Neural progenitor cell (in vitro differentiated cells): ENCODE measurements around the gene RPRD2. TPM values are rescaled to one million over a fixed set of nuclear protein-coding genes. Genes with fewer than 3 reads are reported as not detected.

ENCODE experiments used
- DNase-seq: peaks from one replicate; pipeline ENCODE4 v3.0.0-alpha.2; 2016; ENCODE audit warnings: low spot score
- H2AFZ ChIP-seq: fragments of 200-600 bp; sonication (generic); replicated peaks from 2 replicates; pipeline ENCODE4 v1.6.1; 2016; ENCODE audit warnings: antibody characterized with exemption
- H3F3A ChIP-seq: fragments of 200-600 bp; sonication (generic); 2 replicates; pipeline ENCODE4 v1.6.1; 2016; ENCODE audit warnings: antibody characterized with exemption, low read depth
- H3K27ac ChIP-seq: fragments of 200-600 bp; sonication (generic); 2 replicates; pipeline ENCODE4 v1.5.1; 2016; ENCODE audit warnings: mild to moderate bottlenecking
- H3K27me3 ChIP-seq: fragments of 200-600 bp; sonication (generic); 2 replicates; pipeline ENCODE4 v1.6.1; 2016; ENCODE audit warnings: mild to moderate bottlenecking, moderate library complexity
- H3K36me3 ChIP-seq: fragments of 200-600 bp; sonication (generic); 2 replicates; pipeline ENCODE4 v1.5.1; 2016
- H3K4me1 ChIP-seq: fragments of 200-600 bp; sonication (generic); 2 replicates; pipeline ENCODE4 v1.6.1; 2016; ENCODE audit warnings: mixed run types
- H3K4me2 ChIP-seq: fragments of 200-600 bp; sonication (generic); 2 replicates; pipeline ENCODE4 v1.6.1; 2016
- H3K4me3 ChIP-seq: fragments of 200-600 bp; sonication (generic); 2 replicates; pipeline ENCODE4 v1.5.1; 2016
- H3K79me2 ChIP-seq: fragments of 200-600 bp; sonication (generic); 2 replicates; pipeline ENCODE4 v1.6.1; 2016; ENCODE audit warnings: low read depth
- H3K9ac ChIP-seq: fragments of 200-600 bp; sonication (generic); 2 replicates; pipeline ENCODE4 v1.6.1; 2016
- H3K9me3 ChIP-seq: fragments of 200-600 bp; sonication (generic); 2 replicates; pipeline ENCODE4 v1.5.1; 2016; ENCODE audit warnings: low read depth
- H4K20me1 ChIP-seq: fragments of 200-600 bp; sonication (generic); 2 replicates; pipeline ENCODE4 v1.6.1; 2016; ENCODE audit warnings: low read depth
- H3K27ac Mint-ChIP-seq: 3 replicates; pipeline ENCODE4 v1.8.0; 2021; ENCODE audit warnings: mixed read lengths
- H3K27me3 Mint-ChIP-seq: 2 replicates; pipeline ENCODE4 v1.8.0; 2022; ENCODE audit warnings: low read depth, mild to moderate bottlenecking, inconsistent platforms, moderate library complexity, mixed read lengths; ENCODE audit not compliant: insufficient read depth
- H3K36me3 Mint-ChIP-seq: 3 replicates; pipeline ENCODE4 v1.8.0; 2021; ENCODE audit warnings: mixed read lengths
- H3K4me1 Mint-ChIP-seq: 3 replicates; pipeline ENCODE4 v1.8.0; 2021; ENCODE audit warnings: mixed read lengths
- H3K4me3 Mint-ChIP-seq: 3 replicates; pipeline ENCODE4 v1.8.0; 2021; ENCODE audit warnings: mild to moderate bottlenecking, moderate library complexity, mixed read lengths
- H3K9me3 Mint-ChIP-seq: 3 replicates; pipeline ENCODE4 v1.8.0; 2020; ENCODE audit warnings: mixed read lengths
- EZH2 ChIP-seq: fragments of 200-600 bp; sonication (generic); IDR thresholded peaks from 2 replicates; pipeline ENCODE4 v1.6.1; 2017; ENCODE audit warnings: antibody characterized with exemption, mild to moderate bottlenecking, moderate library complexity
- EZH2phosphoT487 ChIP-seq: fragments of 200-600 bp; sonication (generic); IDR thresholded peaks from 2 replicates; pipeline ENCODE4 v1.6.1; 2017; ENCODE audit warnings: antibody characterized with exemption
- total RNA-seq: library from RNA; depleted of rRNA; stranded (reverse); fragments of >200 nt; gene quantifications from 2 replicates; pipeline ENCODE4 v1.2.3, GENCODE V29; 2015; ENCODE audit warnings: low replicate concordance
- TF ChIP-seq, protein P1 (sequence below): fragments of 200-600 bp; sonication (generic); IDR thresholded peaks from 2 replicates; pipeline ENCODE4 v1.5.1; 2017; ENCODE audit warnings: antibody characterized with exemption, mild to moderate bottlenecking

RPRD2 gene
- total RNA-seq, 1 donor from 2014 or later: 20.0 TPM

DNA sequence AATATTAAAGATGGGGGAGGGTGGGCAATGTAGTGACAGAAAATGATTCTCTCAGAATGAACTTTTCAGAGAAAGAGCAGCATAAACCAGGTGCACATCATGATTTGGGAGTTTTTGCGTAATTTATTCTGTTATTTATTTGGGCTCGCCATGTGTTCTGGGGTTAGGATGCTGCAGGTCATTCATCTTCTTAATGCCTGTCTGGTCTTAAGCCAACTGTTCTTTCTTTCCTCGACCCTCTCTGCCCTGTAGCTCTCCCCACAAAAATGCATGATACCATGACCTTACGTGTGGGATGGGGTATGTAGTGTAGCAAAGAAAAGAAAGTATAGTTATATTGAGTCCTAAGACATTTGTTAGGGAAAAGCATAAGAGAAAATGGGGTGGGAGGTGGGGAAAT, 110.9 kb downstream of the RPRD2 start:
- Histone ChIP-seq H3K9ac (no peak overlapping the region), H3K4me3 (no peak overlapping the region), H3K79me2 (no peaks in the 10 kb centered on the region), H4K20me1 (peaks cover 4% of the 10 kb centered on the region), H3K27me3 (peaks cover 7% of the 10 kb centered on the region), H2AFZ (no peak overlapping the region), H3K4me2 (no peak overlapping the region), H3F3A (peaks cover 33% of the 10 kb centered on the region), H3K36me3 (no peaks in the 10 kb centered on the region), H3K4me1 (no peaks in the 10 kb centered on the region), H3K27ac (no peak overlapping the region), H3K9me3 (no peaks in the 10 kb centered on the region)
- Mint-ChIP-seq H3K4me3 (no peak overlapping the region), H3K27ac (no peak overlapping the region), H3K4me1 (peaks cover 6% of the 10 kb centered on the region), H3K36me3 (peaks cover 25% of the 10 kb centered on the region), H3K27me3 (peaks cover 5% of the 10 kb centered on the region), H3K9me3 (no peaks in the 10 kb centered on the region)
- TF ChIP-seq EZH2: no peak
- TF ChIP-seq, protein P1, sequence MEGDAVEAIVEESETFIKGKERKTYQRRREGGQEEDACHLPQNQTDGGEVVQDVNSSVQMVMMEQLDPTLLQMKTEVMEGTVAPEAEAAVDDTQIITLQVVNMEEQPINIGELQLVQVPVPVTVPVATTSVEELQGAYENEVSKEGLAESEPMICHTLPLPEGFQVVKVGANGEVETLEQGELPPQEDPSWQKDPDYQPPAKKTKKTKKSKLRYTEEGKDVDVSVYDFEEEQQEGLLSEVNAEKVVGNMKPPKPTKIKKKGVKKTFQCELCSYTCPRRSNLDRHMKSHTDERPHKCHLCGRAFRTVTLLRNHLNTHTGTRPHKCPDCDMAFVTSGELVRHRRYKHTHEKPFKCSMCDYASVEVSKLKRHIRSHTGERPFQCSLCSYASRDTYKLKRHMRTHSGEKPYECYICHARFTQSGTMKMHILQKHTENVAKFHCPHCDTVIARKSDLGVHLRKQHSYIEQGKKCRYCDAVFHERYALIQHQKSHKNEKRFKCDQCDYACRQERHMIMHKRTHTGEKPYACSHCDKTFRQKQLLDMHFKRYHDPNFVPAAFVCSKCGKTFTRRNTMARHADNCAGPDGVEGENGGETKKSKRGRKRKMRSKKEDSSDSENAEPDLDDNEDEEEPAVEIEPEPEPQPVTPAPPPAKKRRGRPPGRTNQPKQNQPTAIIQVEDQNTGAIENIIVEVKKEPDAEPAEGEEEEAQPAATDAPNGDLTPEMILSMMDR: no peak
- no peak for TF ChIP-seq EZH2phosphoT487
- DNase-seq: no peak

DNA sequence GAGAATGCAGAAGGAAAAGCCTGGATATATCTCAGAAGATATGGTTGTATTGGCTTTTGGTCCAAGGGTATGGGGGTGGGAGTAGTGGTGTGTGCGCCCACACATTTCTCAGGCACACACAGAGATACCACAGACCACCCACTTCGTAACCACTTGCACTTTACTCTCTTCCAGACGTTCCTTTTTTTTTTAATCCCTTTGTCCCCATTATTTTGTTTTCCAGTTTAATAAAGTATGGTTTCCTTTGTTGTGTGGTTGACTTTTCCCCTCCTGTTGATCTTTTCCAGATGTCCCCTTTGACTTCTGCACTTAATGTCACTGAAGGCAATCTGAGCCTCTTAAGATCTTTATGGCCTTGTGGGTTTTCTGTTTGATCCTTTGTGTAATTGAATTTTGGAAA, 112.8 kb downstream of the RPRD2 start:
- Mint-ChIP-seq H3K4me3 (no peak overlapping the region), H3K9me3 (no peaks in the 10 kb centered on the region), H3K4me1 (peaks cover 5% of the 10 kb centered on the region), H3K27ac (peak overlapping the region; percentile 0), H3K36me3 (peaks cover 11% of the 10 kb centered on the region), H3K27me3 (peaks cover 4% of the 10 kb centered on the region)
- Histone ChIP-seq H3F3A (peaks cover 33% of the 10 kb centered on the region), H3K27me3 (peaks cover 8% of the 10 kb centered on the region), H3K27ac (no peak overlapping the region), H4K20me1 (peaks cover 4% of the 10 kb centered on the region), H3K4me2 (no peak overlapping the region), H3K9me3 (no peaks in the 10 kb centered on the region), H3K9ac (no peak overlapping the region), H3K4me3 (no peak overlapping the region), H3K4me1 (no peaks in the 10 kb centered on the region), H3K36me3 (no peaks in the 10 kb centered on the region), H2AFZ (no peak overlapping the region), H3K79me2 (no peaks in the 10 kb centered on the region)
- no peak for DNase-seq
- TF ChIP-seq, protein P1: no peak
- TF ChIP-seq EZH2 (no peak), EZH2phosphoT487 (no peak)

DNA sequence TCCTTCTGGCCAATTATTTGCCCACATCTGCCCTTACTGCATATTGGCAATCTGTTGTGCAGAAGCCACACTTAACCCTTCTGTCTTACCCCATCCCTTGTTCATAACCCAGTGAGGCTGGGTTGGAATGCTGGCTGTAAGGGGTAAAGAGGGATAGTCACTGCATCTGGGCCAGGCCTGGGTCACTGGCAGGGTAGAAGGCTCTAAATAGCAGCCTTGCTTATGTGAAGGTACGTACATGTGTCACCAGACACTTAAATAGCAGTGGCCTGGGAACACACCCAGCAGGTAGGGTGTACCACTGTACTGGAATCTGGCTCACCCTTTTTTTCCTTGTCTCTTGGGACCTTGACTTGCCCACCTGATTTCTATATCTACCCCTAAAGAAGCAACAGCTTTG, 113.4 kb downstream of the RPRD2 start:
- H3K4me2 ChIP-seq: no peak overlapping the region
- Mint-ChIP-seq H3K36me3 (peaks cover 5% of the 10 kb centered on the region), H3K4me3 (no peak overlapping the region), H3K9me3 (no peaks in the 10 kb centered on the region), H3K4me1 (peaks cover 3% of the 10 kb centered on the region), H3K27me3 (peaks cover 3% of the 10 kb centered on the region), H3K27ac (no peak overlapping the region)
- H3K4me1 ChIP-seq: no peaks in the 10 kb centered on the region
- H3K27me3 ChIP-seq: peaks cover 8% of the 10 kb centered on the region
- no peaks in the 10 kb centered on the region for H3K36me3 ChIP-seq
- DNase-seq: no peak
- no peak for TF ChIP-seq EZH2phosphoT487
- no peak for TF ChIP-seq EZH2
- peaks cover 4% of the 10 kb centered on the region for H4K20me1 ChIP-seq
- no peak overlapping the region for H2AFZ ChIP-seq
- no peaks in the 10 kb centered on the region for H3K79me2 ChIP-seq
- H3K27ac ChIP-seq: no peak overlapping the region
- H3K4me3 ChIP-seq: no peak overlapping the region
- no peaks in the 10 kb centered on the region for H3K9me3 ChIP-seq
- peaks cover 33% of the 10 kb centered on the region for H3F3A ChIP-seq
- H3K9ac ChIP-seq: no peak overlapping the region

DNA sequence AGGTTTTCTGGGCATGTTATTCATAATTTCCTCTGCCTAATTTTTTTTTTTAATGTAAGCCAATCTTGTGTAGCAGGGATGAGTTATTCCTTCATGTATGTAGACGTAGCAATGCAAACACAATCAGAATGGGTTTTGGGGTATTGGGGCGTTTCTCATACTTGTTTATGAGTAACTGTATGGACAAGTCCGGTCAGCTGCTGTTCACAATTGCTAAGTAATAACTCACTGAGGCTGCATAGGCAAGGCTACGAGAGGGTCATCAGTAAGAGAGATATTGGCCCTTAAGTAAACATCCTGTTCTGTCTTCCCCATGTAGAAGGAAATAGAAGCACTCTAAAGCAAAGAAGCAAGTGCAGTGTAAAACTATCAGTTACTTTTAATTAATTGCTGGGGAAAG, 113.8 kb downstream of the RPRD2 start:
- no peak for DNase-seq

More for the DNA sequence above, 113.8 kb downstream of the RPRD2 start:
- Mint-ChIP-seq H3K27me3 (peaks cover 3% of the 10 kb centered on the region), H3K36me3 (peaks cover 3% of the 10 kb centered on the region), H3K4me1 (peaks cover 3% of the 10 kb centered on the region), H3K9me3 (no peaks in the 10 kb centered on the region), H3K4me3 (no peak overlapping the region), H3K27ac (no peak overlapping the region)
- peaks cover 33% of the 10 kb centered on the region for H3F3A ChIP-seq
- H3K9ac ChIP-seq: no peak overlapping the region
- peaks cover 4% of the 10 kb centered on the region for H4K20me1 ChIP-seq
- H2AFZ ChIP-seq: no peak overlapping the region
- H3K4me2 ChIP-seq: no peak overlapping the region
- H3K79me2 ChIP-seq: no peaks in the 10 kb centered on the region
- no peaks in the 10 kb centered on the region for H3K4me1 ChIP-seq
- peaks cover 8% of the 10 kb centered on the region for H3K27me3 ChIP-seq
- H3K27ac ChIP-seq: no peak overlapping the region
- H3K36me3 ChIP-seq: no peaks in the 10 kb centered on the region
- TF ChIP-seq EZH2 (no peak), EZH2phosphoT487 (no peak)
- TF ChIP-seq, protein P1: no peak
- no peak overlapping the region for H3K4me3 ChIP-seq
- H3K9me3 ChIP-seq: no peaks in the 10 kb centered on the region
